Endothelial cell of umbilical vein (primary cell): ENCODE results near the gene UGT1A5. TPM values are rescaled to one million over a fixed set of nuclear protein-coding genes. Genes with fewer than 3 reads are reported as not detected.

ENCODE experiments used
- BruUV-seq: library from RNA; stranded (reverse); fragments of 400-500 nt; replicated peaks from 2 replicates; lab custom pipeline; 2021; lab: Mats Ljungman, UMichigan
- CTCF ChIA-PET: fragments of 300-600, 350-600 bp; sonication (Branson Sonifier 250); formaldehyde crosslinking; loops from one replicate; lab custom pipeline; 2021; ENCODE audit warnings: antibody characterized with exemption, inconsistent platforms; lab: Charles Lee
- POLR2A ChIA-PET: fragments of 300-600, 350-600 bp; sonication (Branson Sonifier 250); formaldehyde crosslinking; loops from one replicate; lab custom pipeline; 2021; ENCODE audit warnings: antibody characterized with exemption, inconsistent platforms; lab: Charles Lee
- DNase-seq: peaks from one replicate; pipeline ENCODE4 v3.0.0-alpha.2; 2011; ENCODE audit warnings: low read depth, low spot score
- FAIRE-seq: peaks from 2 replicates; lab custom pipeline; 2011; peaks lifted over from hg19 to GRCh38; lab: Jason Lieb, UNC
- H2AFZ ChIP-seq: 2 replicates; pipeline ENCODE4 v1.6.0; 2012; ENCODE audit warnings: low read depth, low read length, control low read depth, inconsistent platforms
- H3K27ac ChIP-seq: 2 replicates; pipeline ENCODE4 v1.5.1; 2011; ENCODE audit warnings: low read depth, mild to moderate bottlenecking, control low read depth, low read length, moderate library complexity; ENCODE audit not compliant: insufficient read depth
- H3K27me3 ChIP-seq, 2 experiments: 2 replicates each; pipeline versions ENCODE4 v1.6.0 to v1.6.1; 2011; ENCODE audit warnings: low read length in 2 of 2, mixed read lengths in 1 of 2; ENCODE audit not compliant: control insufficient read depth in 2 of 2, insufficient read depth in 2 of 2
- H3K36me3 ChIP-seq, 2 experiments: 2 replicates in 1 of 2; 3 replicates in 1 of 2; pipeline ENCODE4 v1.5.1; 2011; ENCODE audit warnings: low read length in 2 of 2, mild to moderate bottlenecking in 1 of 2, moderate library complexity in 1 of 2; ENCODE audit not compliant: control insufficient read depth in 2 of 2, insufficient read depth in 2 of 2; ENCODE audit errors: extremely low read depth in 1 of 2
- H3K4me1 ChIP-seq: 3 replicates; pipeline ENCODE4 v1.5.1; 2011; ENCODE audit warnings: mild to moderate bottlenecking, low read length; ENCODE audit not compliant: control insufficient read depth, insufficient read depth; ENCODE audit errors: extremely low read depth
- H3K4me2 ChIP-seq: 2 replicates; pipeline ENCODE4 v1.6.1; 2011; ENCODE audit warnings: low read length, control low read depth, mixed read lengths; ENCODE audit not compliant: insufficient read depth
- H3K4me3 ChIP-seq, 3 experiments: fragments of 200-600 bp in 1 of 3; sonication (generic), shearing (Covaris generic) in 1 of 3; replicated peaks in 1 of 3; 2 replicates each; pipeline ENCODE4 v1.5.1; 2011 to 2016; ENCODE audit warnings: control low read depth in 3 of 3, low read length in 3 of 3, mild to moderate bottlenecking in 2 of 3, inconsistent platforms in 1 of 3, low read depth in 1 of 3, moderate library complexity in 1 of 3; ENCODE audit not compliant: insufficient read depth in 1 of 3
- H3K79me2 ChIP-seq: 2 replicates; pipeline ENCODE4 v1.6.0; 2012; ENCODE audit warnings: low read length, inconsistent platforms; ENCODE audit not compliant: control insufficient read depth, insufficient read depth
- H3K9ac ChIP-seq: replicated peaks from 2 replicates; pipeline ENCODE3; 2011; ENCODE audit warnings: low read length, control low read depth; ENCODE audit not compliant: insufficient read depth; ENCODE audit errors: extremely low read depth
- H3K9me1 ChIP-seq: replicated peaks from 3 replicates; pipeline ENCODE4 v1.6.0; 2011; ENCODE audit warnings: mild to moderate bottlenecking, low read length; ENCODE audit not compliant: control insufficient read depth, insufficient read depth; ENCODE audit errors: extremely low read depth
- H3K9me3 ChIP-seq: replicated peaks from 2 replicates; pipeline ENCODE4 v1.5.1; 2012; ENCODE audit warnings: low read length, inconsistent platforms; ENCODE audit not compliant: control insufficient read depth, insufficient read depth
- H4K20me1 ChIP-seq: replicated peaks from 2 replicates; pipeline ENCODE3; 2011; ENCODE audit warnings: mild to moderate bottlenecking, low read length; ENCODE audit not compliant: control insufficient read depth, insufficient read depth; ENCODE audit errors: extremely low read depth
- CTCF ChIP-seq, 2 donors: IDR thresholded peaks; 1 replicate in 1 of 2; 2 replicates in 1 of 2; pipeline ENCODE4 v1.5.1; 2011; ENCODE audit warnings: low read length in 2 of 2, mild to moderate bottlenecking in 2 of 2, moderate library complexity in 2 of 2, control low read depth in 1 of 2, inconsistent platforms in 1 of 2, low read depth in 1 of 2; ENCODE audit not compliant: insufficient read depth in 1 of 2; ENCODE audit errors: extremely low read depth in 1 of 2
- EZH2 ChIP-seq: IDR thresholded peaks from 2 replicates; pipeline ENCODE4 v1.6.1; 2012; ENCODE audit warnings: borderline replicate concordance, low read depth, mild to moderate bottlenecking, moderate library complexity, low read length, inconsistent platforms; ENCODE audit not compliant: severe bottlenecking
- FOS ChIP-seq: IDR thresholded peaks from 2 replicates; pipeline ENCODE4 v1.6.1; 2011; ENCODE audit warnings: mild to moderate bottlenecking, low read length, moderate library complexity, borderline replicate concordance; ENCODE audit not compliant: insufficient read depth
- MYC ChIP-seq: IDR thresholded peaks from one replicate; pipeline ENCODE4 v1.6.1; 2011; ENCODE audit warnings: mild to moderate bottlenecking, low read depth, low read length
- POLR2AphosphoS5 ChIP-seq: IDR thresholded peaks from 2 replicates; pipeline ENCODE4 v1.6.1; 2012; ENCODE audit warnings: low read depth, mild to moderate bottlenecking, control low read depth, low read length, moderate library complexity; ENCODE audit not compliant: insufficient read depth
- dilution Hi-C: fragments of 300-500 bp; cut with MboI; formaldehyde crosslinking; loops from one replicate; pipeline ENCODE4 v1.15.0; 2019; ENCODE audit warnings: low sequenced_read_pairs; ENCODE audit not compliant: extremely low pct_ligation_motif_present
- intact Hi-C: fragments of 100-400 bp; cut with micrococcal nuclease; formaldehyde crosslinking; loops from one replicate; pipeline ENCODE4 v1.10.0; 2022
- polyA plus RNA-seq, 4 experiments: library from polyadenylated mRNA; depleted of rRNA in 3 of 4; stranded (reverse) in 3 of 4; unstranded in 1 of 4; fragments of >200 nt; gene quantifications; 2 replicates each; pipeline versions ENCODE4 v1.2.1 to v1.2.3, GENCODE V29; 2011 to 2012; ENCODE audit warnings: missing spikeins in 1 of 4
- total RNA-seq: library from RNA; stranded (reverse); gene quantifications from 2 replicates; pipeline ENCODE4 v1.2.3, GENCODE V29; 2021

Gene UGT1A5
- total and polyA plus RNA-seq, 2 donors (not counting 3 experiments of a cell fraction or from before 2014, with no cell fraction given): not detected

GRCh38 chr2:233760043-233760442 lies 47.3 kb downstream of the UGT1A5 start, which contains the start of gene UGT1A1:
UGT1A1 (plus strand) TSS chr2:233760270; CDS start chr2:233760288, 18 bp downstream.
- H4K20me1 ChIP-seq: no peaks in the 10 kb centered on the region
- H3K4me3 ChIP-seq: no peak within 1 kb of the TSS
- TF ChIP-seq POLR2AphosphoS5 (no peak), FOS (no peak), EZH2 (no peak), CTCF (IDR thresholded peaks at IDR 0.05; ENCODE audit: extremely low read depth in 1 of 2, insufficient read depth in 1 of 2, low read depth in 1 of 2, low read length in 2 of 2) (no peak), MYC (no peak)
- peaks cover 1 to 6% of the 10 kb centered on the region in 2 experiments for H3K27me3 ChIP-seq
- POLR2A ChIA-PET: no interaction called here
- intact Hi-C loops (no loop called here), dilution Hi-C loops (no loop called here)
- H3K9me3 ChIP-seq: no peaks in the 10 kb centered on the region
- no peak within 1 kb of the TSS for H2AFZ ChIP-seq
- no peaks in the 10 kb centered on the region for H3K4me1 ChIP-seq
- H3K9me1 ChIP-seq: no peaks in the 10 kb centered on the region
- no peaks in the 10 kb centered on the region for H3K79me2 ChIP-seq
- no TSS peak for BruUV-seq
- FAIRE-seq (no peak), DNase-seq (no peak)
- H3K4me2 ChIP-seq: no peak within 1 kb of the TSS
- no peak within 1 kb of the TSS for H3K27ac ChIP-seq
- CTCF ChIA-PET: no interaction called here
- no peak within 1 kb of the TSS for H3K9ac ChIP-seq
- H3K36me3 ChIP-seq: no peaks in the 10 kb centered on the region
